ENCODE measurements around the gene DDAH1.

DDAH1 gene

GRCh38 chr1:85437139-85437538 is 27.8 kb downstream of the DDAH1 start:
- no peak for DNase-seq

- peak in 1 of 14 donors; percentile 36 for DNase-seq
Observed at GRCh38 chr1:85433096-85433495, 31.9 kb downstream of the DDAH1 start.

- DNase-seq = no peak
Observed at GRCh38 chr1:85428471-85429089, 36.4 kb downstream of the DDAH1 start.

GRCh38 chr1:85427849-85428248 is 37.1 kb downstream of the DDAH1 start:
- no peak for DNase-seq

GRCh38 chr1:85427331-85427730 is 37.6 kb downstream of the DDAH1 start:
- DNase-seq = no peak

GRCh38 chr1:85421179-85421578 is 43.8 kb downstream of the DDAH1 start:
- no peak for DNase-seq

- DNase-seq = no peak
Observed at GRCh38 chr1:85420199-85420598, 44.8 kb downstream of the DDAH1 start.

- no peak for DNase-seq
Observed at GRCh38 chr1:85417876-85418275, 47.1 kb downstream of the DDAH1 start.

- peak in 1 of 14 donors; percentile 16 for DNase-seq
Observed at GRCh38 chr1:85417017-85417416, 47.9 kb downstream of the DDAH1 start.

- no peak for DNase-seq
Observed at GRCh38 chr1:85413169-85413568, 51.8 kb downstream of the DDAH1 start.

- DNase-seq = no peak
Observed at GRCh38 chr1:85411567-85412305, 53.2 kb downstream of the DDAH1 start.

GRCh38 chr1:85409516-85409915 is 55.4 kb downstream of the DDAH1 start:
- DNase-seq = no peak

GRCh38 chr1:85407746-85408377 is 57.1 kb downstream of the DDAH1 start:
- no peak for DNase-seq

GRCh38 chr1:85406887-85407533 is 57.9 kb downstream of the DDAH1 start:
- DNase-seq = peak in 4 of 14 donors; percentile 12 to 33 (median 14)

GRCh38 chr1:85406081-85406480 is 58.9 kb downstream of the DDAH1 start:
- DNase-seq = no peak

- DNase-seq = no peak
Observed at GRCh38 chr1:85404408-85404807, 60.6 kb downstream of the DDAH1 start.

GRCh38 chr1:85398391-85399064 is 66.4 kb downstream of the DDAH1 start:
- DNase-seq = no peak

- DNase-seq = no peak
Observed at GRCh38 chr1:85397490-85398032, 67.4 kb downstream of the DDAH1 start.

GRCh38 chr1:85396194-85396593 is 68.8 kb downstream of the DDAH1 start:
- no peak for DNase-seq

- DNase-seq = no peak
Observed at GRCh38 chr1:85394130-85394529, 70.8 kb downstream of the DDAH1 start.

GRCh38 chr1:85393490-85393889 is 71.5 kb downstream of the DDAH1 start:
- DNase-seq = no peak

- no peak for DNase-seq
Observed at GRCh38 chr1:85388416-85388815, 76.5 kb downstream of the DDAH1 start.

All from C1 segment of cervical spinal cord (tissue), 14 donors.